ENCODE results near the gene CRELD2. TPM values are rescaled to one million over a fixed set of nuclear protein-coding genes. Genes with fewer than 3 reads are reported as not detected.
A peak's percentile ranks its signal among the peaks of the same experiment; 100 is the strongest.

The CRELD2 gene
- total and polyA plus RNA-seq, 2 of the 13 experiments (the other 11 are each of a cell fraction or from before 2014, with no cell fraction given), result 17.2 to 44.7 TPM

DNA sequence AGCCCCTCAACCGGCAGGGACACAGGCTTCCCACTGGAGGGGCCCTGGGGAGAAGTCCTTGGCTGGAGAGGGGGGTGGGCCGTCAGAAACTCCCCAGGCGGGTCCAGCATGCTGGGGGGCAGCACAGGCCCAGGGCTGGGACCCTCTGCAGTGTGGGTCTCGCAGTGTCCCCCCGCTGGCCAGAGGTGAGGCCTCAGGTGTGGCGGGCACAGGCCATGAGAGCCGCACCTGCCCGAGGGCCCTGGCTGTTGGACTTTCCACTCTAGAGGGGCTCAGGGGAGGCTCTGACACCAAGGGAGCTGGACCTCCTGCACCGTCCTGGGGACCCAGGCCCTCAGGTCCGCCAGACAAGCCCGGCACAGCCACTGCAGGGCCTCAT, 31.5 kb downstream of the CRELD2 start (continued):
- TF ChIP-seq ARNT2 (CRISPR knock-in tag; IDR thresholded peaks at IDR 0.05; ENCODE audit: low read depth), result 0 out of 2 replicates have a peak, but pooled peaks have one; percentile 37
- no peak for TF ChIP-seq ZNF550 (CRISPR knock-in tag; IDR thresholded peaks at IDR 0.05; ENCODE audit: borderline replicate concordance)
- no peak for TF ChIP-seq ZNF777 (CRISPR knock-in tag; IDR thresholded peaks at IDR 0.05)
- 0 out of 2 replicates have a peak, but pooled peaks have one; percentile 21 for TF ChIP-seq SP2 (CRISPR knock-in tag; IDR thresholded peaks at IDR 0.05)
- TF ChIP-seq ZNF615 (CRISPR knock-in tag; IDR thresholded peaks at IDR 0.05; ENCODE audit: borderline replicate concordance), result no peak
- no peak for TF ChIP-seq MAF1 (CRISPR knock-in tag; IDR thresholded peaks at IDR 0.05; ENCODE audit: borderline replicate concordance)
- TF ChIP-seq RAD21 (CRISPR knock-in tag; IDR thresholded peaks at IDR 0.05), result 0 out of 2 replicates have a peak, but pooled peaks have one; percentile 15
- TF ChIP-seq, protein P1, sequence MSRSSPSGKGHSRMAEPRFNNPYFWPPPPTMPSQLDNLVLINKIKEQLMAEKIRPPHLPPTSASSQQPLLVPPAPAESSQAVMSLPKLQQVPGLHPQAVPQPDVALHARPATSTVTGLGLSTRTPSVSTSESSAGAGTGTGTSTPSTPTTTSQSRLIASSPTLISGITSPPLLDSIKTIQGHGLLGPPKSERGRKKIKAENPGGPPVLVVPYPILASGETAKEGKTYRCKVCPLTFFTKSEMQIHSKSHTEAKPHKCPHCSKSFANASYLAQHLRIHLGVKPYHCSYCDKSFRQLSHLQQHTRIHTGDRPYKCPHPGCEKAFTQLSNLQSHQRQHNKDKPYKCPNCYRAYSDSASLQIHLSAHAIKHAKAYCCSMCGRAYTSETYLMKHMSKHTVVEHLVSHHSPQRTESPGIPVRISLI (CRISPR knock-in tag; IDR thresholded peaks at IDR 0.05; ENCODE audit: borderline replicate concordance), result no peak
- no peak for TF ChIP-seq NR2F6 (IDR thresholded peaks at IDR 0.05)
- 0 out of 2 replicates have a peak, but pooled peaks have one; percentile 9 for TF ChIP-seq NR2F6 (CRISPR knock-in tag; IDR thresholded peaks at IDR 0.05)
- TF ChIP-seq GLI4 (CRISPR knock-in tag; IDR thresholded peaks at IDR 0.05; ENCODE audit: borderline replicate concordance), result no peak
- no peak; the same call in 1 of the 2 replicates for TF ChIP-seq ZSCAN25 (CRISPR knock-in tag; IDR thresholded peaks at IDR 0.05)
- no peak for TF ChIP-seq AHDC1 (CRISPR knock-in tag; IDR thresholded peaks at IDR 0.05; ENCODE audit: borderline replicate concordance)
- TF ChIP-seq ZNF574 (CRISPR knock-in tag; IDR thresholded peaks at IDR 0.05), result no peak
- no peak for TF ChIP-seq MEIS2 (CRISPR knock-in tag; IDR thresholded peaks at IDR 0.05)
- peak; percentile 32; the same call in 1 of the 2 replicates for TF ChIP-seq ZFY (CRISPR knock-in tag; IDR thresholded peaks at IDR 0.05)
- no peak for TF ChIP-seq PAWR (CRISPR knock-in tag; IDR thresholded peaks at IDR 0.05; ENCODE audit: borderline replicate concordance)
- TF ChIP-seq PTBP1 (IDR thresholded peaks at IDR 0.05; ENCODE audit: low read depth, low read length, poor library complexity, severe bottlenecking), result no peak
- TF ChIP-seq ZNF256 (CRISPR knock-in tag; conservative IDR thresholded peaks at IDR 0.05), result no peak
- peak; percentile 50 for TF ChIP-seq AGO2 (optimal IDR thresholded peaks at IDR 0.05; ENCODE audit: low read depth, low read length)
- TF ChIP-seq, protein P2, sequence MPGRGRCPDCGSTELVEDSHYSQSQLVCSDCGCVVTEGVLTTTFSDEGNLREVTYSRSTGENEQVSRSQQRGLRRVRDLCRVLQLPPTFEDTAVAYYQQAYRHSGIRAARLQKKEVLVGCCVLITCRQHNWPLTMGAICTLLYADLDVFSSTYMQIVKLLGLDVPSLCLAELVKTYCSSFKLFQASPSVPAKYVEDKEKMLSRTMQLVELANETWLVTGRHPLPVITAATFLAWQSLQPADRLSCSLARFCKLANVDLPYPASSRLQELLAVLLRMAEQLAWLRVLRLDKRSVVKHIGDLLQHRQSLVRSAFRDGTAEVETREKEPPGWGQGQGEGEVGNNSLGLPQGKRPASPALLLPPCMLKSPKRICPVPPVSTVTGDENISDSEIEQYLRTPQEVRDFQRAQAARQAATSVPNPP (CRISPR knock-in tag; IDR thresholded peaks at IDR 0.05), result no peak

Measured in HepG2 (cell line).